SK-MEL-5 (cell line): Measurements from ENCODE around the gene IGSF9B. TPM values are rescaled to one million over a fixed set of nuclear protein-coding genes. Genes with fewer than 3 reads are reported as not detected.

Experiments
- DNase-seq: peaks from one replicate; pipeline ENCODE4 v3.0.0-alpha.2; 2016; ENCODE audit warnings: low read depth, low spot score
- in situ Hi-C: cut with HindIII; loops from 2 replicates; pipeline ENCODE4 v1.10.0; 2016; ENCODE audit warnings: low sequenced_read_pairs, high pct_unique_total_duplicates, low pct_unique_long_range_greater_than_20kb
- total RNA-seq: library from RNA; depleted of rRNA; stranded (reverse); fragments of >200 nt; shearing (Covaris generic); gene quantifications from 2 replicates; pipeline ENCODE4 v1.2.3, GENCODE V29; 2014

IGSF9B gene
- total RNA-seq, 1 experiment from 2014 or later: 0.61 TPM

DNA sequence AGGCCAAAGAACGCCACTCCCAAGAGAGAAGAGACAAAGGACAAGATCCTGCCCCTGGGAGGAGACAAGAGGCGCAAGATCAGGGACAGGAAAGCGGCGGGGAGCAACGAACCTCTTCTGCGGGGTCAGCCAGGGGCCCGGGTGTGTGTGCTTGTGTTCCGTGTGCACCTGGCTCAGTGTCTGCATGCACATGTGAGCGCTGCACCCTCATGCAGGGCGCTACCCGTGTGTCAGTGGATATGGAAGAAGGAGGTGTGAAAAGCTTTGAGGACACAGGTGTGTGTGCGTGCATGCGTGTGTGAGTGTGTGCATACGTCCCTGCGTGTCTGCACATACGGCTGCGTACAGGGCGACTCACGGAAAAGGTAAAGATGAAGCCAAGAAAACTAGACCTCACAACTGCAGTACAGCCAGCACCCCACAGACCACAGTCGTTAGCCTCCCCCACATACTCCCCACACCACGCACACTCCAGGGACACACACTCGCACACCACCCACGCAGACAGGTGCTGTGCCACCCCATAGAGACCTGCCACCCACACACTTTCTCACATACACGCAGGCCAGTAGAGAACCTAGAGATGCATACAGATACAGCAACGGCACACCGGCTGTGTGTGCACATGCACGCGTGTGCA, 11.0 kb upstream of the IGSF9B start:
- DNase-seq: no peak
- in situ Hi-C loops: no loop called here

DNA sequence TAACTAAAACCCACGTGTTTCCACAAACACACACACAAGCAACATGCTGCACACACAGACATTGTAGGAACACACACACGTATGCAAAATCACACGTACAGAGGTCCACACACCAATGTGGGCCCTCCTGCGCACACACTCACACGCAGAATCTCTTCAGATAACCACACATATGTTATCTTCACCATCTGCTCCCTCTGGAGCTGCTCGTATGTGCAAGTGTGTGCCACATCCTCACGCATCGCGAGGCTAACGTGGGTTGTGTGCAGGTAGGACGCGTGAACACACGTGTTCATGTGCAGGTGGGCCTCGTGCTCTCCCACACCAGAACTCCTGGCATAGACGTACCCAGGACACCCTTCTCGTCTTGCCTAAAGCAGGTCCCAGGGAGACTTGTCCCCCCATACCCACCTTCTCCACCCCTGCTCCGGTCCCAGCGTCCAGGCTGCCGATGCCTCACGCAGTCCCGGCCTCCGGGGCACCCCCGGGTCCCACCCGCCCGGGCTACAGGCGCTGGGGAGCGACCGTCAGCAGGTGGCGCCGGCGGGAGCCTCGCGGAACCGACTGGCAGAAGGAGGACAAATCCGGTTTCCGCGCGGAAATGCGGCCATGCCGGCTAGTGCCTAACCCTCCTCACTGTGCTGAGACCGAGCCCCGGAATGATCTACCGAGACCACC, 10.3 kb upstream of the IGSF9B start:
- in situ Hi-C loops: no loop called here
- DNase-seq: peak; percentile 6

DNA sequence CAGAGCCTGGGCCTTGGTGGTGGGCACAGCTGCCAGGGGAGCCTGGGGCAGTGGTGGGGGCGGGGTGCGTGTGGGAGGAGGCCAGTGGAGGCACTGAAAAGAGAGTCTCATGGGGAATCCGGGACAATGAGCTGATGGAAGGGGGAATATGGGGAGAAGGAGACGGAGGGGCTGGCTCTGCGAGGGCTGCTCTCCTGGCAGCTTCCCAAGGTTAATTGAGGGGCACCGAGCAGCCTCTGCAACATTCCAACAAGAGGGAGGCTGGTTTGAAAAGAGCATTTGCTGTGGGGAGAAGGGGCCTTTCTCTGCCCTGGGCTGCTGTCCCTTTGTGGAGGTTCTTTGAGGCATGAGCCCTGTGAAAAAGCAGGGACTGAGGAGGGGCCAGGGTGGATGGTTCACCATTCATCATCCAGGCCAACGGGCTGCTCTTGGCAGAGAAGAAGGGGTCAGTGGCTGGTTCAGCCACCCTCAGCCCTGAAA, 9.4 kb upstream of the IGSF9B start:
- in situ Hi-C loops: no loop called here
- DNase-seq: no peak

DNA sequence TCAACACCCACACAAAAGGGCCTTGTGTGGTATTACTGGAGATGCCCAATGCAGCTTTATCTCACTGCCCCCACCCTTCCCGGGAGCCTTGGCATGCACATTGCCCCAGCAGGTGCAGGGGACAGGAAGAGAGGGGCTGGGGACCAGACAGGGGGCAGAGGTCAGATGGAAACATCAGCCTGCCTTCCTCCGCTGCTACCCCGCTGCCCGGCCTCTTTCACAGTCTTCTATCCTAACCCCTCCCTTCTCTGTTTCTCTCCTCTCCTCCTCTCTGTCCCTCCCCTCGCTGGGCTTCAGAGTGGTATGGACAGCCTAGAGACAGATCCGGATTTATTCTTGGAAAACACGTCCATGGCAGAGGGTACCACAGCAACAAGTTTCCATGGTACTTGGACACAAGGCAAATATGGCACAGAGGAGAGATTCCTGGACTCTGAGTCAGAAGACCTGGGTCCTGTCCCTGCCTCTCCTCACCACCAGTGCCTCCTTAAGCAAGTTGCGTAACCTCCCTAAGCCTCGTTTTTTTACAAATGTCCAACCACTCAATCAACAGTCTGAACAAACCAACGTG, 8.3 kb upstream of the IGSF9B start:
- in situ Hi-C loops: no loop called here
- no peak for DNase-seq

DNA sequence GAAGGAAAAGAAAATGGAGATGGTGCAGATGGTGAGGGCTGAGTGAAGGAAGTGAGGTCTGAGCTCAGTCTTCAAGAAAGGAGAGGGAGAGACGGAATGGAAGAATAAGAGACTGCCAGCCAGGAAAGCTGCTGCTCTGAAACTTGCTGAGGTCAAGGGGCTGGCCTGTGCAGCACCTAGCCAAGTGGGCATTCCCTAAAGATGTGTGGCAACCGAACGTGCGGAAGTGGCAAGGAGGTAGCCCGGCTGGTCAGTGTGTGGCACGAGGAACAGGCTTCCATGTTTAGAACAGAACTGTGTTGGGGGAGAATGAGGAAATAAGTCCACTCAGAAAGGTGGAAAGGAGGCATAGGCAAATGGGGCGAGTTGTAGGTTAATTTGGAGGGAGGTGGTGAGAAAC, 7.6 kb upstream of the IGSF9B start:
- DNase-seq: no peak
- in situ Hi-C loops: no loop called here

DNA sequence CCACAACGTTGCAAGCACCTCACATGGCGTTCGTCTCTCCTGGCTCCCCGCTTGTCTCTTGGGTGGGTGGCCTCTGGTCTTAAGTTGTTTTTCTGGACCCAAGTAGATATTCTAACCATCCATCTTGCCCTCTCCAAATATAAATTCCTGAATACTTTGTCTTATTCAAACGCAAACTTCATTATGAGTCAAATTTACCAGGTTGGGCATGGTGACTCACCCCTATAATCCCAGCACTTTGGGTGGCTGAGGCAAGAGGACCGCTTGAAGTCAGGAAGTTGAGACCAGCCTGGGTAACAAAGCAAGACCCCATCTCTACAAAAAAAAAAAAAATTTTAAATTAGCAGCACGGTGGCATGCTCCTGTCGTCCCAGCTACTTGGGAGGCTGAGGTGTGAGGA, 5.1 kb upstream of the IGSF9B start:
- no peak for DNase-seq
- in situ Hi-C loops: no loop called here

DNA sequence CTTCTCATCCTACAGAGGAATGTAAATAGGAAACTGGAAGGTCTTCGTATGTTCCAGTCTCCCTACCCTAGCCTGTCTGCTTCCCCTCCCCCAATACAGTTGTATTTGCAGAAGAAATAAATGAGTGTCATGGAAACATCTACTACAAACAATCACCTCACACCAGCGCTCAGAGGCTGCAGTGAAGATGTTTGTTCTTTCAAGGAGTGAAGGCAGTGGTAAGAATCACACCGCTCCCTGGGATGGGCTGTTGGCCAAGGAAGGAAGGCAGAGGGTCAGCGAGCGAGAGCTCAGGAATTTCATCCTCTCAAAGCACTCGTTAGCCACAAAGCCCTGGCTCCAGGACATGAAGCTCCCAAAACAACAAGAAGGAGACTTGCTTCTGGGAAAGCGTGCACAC, 1.1 kb upstream of the IGSF9B start:
- in situ Hi-C loops: no loop called here

DNA sequence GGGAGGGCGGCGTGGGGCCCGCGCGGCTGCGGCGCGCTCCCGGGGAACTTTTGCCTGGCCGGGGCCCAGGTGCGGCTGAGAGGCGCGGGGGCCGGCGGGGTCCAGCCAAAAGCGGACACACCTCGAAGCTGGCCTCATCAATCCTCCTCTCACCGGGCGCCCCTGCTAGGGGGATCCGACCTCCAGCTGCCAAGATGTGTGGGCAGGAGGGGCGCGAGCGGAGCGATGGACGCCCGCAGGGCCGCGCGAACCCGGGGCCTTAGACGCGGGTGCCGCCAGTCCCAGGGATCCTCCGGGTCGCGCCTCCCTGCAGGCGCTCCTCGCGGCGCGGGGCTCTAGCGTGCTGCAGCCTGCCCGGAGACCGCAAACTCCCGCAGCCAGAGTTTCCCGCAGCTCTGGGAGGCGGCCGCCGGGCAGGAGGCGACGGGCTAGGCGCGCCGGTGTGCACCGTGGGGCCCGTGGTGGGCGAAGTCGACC, 785 bp downstream of the IGSF9B start:
- no peak for DNase-seq
- in situ Hi-C loops: no loop called here

More for the DNA sequence above, 1.1 kb upstream of the IGSF9B start:
- DNase-seq: no peak

DNA sequence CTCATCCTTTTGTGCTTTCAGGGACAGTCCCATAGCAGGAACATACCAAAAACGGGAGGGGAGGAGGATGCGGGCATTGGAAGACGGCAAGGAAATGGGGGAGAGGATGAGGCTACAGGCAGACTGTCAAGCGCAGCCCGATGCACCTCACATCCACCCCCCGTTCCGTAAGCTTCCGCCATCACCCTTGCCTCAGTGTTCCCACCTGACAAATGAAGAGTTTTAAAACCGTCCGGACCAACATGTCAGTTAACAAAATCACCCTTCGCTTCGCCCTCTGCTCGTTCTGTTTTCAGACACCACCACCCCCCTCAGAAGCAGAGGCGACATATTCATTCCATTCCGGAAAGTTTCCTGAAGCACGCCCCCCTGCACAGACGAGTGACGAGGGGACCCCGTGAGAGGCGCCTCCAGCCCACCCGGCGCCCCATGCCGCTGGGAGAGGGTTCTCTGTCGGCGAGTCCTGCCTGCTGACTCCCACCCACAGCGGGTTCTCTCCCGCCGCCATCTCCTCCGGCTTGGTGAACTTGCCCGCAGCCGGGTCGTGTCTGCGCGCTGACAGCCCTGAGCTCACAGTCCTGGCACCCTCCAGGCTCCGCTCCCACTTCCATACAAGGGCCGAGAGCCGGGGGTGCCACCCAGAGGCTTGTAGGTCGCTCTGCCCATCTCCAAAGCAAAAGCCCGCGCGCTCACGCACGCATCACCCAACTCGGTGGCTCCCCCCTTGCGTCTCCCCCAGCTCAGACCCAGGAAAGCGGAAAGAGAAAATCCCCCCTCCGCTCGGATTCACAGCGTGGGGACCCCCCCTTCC, 1.5 kb downstream of the IGSF9B start:
- no peak for DNase-seq
- in situ Hi-C loops: no loop called here

DNA sequence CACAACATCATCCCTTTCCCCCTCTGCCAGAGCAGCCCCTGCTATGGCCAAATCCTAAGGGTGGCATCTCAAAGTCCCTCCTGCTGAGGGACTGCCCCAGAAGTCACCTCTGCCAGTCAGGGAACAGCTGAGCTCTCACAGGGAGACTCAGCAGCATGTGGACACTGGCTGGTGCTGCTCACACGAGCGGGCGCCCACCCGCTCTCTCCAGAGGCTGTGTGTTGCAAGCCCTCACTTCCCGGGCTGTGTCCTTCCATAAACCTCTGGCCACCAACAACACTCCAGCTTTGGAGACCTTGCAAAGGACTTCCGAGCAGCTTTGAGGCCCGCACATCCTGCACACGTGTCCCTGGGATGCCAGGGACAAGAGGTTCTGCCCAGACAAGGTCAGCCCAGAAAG, 2.8 kb downstream of the IGSF9B start:
- in situ Hi-C loops: no loop called here
- no peak for DNase-seq

DNA sequence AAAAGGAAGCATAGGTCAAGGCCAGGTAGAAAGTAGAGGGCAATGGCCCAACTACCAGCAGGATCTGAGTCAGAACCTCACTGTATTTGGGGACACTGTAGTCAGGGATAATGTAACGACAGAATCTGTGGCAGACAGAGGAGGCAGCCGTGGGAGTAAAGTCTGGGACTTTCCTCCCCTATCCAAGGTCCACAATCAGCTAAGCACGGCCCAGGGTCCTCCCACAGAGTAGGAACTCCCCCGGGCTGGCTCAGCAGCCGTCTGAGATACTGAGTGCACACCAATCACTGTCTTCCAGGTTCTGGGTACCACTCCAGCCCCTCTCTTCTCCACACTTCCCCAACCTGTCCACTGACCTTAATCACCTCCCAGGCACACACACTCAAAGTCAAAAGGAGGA, 3.2 kb downstream of the IGSF9B start:
- in situ Hi-C loops: no loop called here
- DNase-seq: no peak

DNA sequence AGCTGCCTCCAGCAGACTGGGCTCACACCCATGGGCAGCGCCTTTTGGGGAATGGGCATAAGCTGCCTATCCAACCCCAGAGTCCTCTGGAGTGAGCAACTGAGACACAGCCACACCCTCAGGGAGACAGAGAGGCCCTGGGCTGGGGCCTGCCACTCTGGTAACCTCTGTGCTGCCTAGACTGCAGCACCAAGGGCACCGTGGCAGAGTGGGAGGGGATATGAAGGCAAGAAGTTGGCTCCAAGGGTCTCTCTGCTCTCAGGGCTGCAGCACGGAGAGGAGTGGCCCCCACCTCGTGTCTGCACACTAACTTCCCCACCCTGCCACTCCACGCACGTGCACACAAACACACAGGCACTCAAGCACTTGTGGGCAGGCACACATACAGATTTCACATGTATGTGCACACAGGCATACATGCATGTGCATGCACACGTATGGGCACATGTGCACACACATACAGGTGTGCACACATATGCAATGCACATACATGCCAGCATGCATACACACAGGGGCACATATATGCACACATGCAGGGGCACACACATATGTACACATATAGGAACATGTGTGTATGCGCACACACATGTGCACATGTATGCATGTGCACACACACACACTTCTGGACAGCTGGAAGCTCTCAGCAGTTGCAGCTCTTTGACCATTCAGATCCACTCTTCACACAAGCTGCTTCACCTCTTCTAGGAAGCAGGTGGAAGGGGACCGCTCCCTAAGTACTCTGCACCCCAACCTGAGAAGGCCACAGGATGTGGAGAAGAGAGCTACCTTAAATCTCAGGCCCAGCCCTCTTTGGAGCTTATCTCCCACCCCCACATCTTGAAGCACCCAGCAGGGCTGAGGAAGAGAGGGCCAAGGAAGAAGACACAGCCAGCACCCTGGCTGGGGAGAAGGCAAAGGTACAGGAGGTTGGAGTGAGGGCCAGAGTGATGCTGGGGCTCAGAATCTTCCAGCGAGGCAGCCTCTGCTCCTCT, 4.3 kb downstream of the IGSF9B start:
- no peak for DNase-seq
- in situ Hi-C loops: no loop called here

DNA sequence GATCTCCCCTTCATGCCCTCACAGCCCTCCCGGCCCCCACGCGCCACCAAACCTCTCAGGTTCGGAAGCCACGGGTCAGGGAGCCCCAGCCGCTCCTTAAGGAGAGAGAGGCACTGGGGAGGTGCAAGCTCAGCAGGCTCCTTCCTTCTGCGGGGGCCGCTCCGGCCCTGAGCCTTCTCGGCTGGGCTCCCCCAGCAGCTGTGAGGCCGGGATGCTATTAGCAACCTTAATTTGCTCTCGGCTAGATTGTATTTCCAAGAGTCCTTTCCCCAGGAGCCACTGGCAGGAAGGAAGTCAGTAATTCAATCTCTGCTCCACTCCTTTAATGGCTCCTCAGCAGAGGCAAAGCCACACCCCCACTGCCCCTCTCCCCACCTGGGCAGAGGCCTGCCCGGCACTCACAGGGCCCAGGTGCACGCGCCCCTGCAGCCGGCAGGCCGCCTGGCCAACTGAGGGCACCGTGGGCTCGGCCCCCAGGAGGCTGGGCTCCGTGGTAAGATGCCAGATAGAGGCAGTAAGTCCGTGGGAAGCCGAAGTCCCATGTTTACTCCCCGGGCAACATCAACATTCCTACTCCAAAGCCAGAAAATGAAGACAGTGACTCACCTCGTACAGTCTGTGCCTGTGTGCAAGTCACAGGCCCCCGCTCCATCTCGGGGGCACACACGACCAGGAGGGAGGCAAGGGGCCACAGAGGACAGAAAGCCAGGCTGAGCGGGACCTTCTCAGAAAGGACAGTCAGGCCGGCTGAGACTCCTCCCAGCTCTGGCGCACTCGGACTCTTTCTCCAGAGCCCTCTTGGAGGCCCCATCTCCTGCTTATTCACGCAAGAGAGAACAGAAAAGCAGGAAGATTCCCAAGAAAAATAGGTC, 5.2 kb downstream of the IGSF9B start:
- no peak for DNase-seq
- in situ Hi-C loops: no loop called here

DNA sequence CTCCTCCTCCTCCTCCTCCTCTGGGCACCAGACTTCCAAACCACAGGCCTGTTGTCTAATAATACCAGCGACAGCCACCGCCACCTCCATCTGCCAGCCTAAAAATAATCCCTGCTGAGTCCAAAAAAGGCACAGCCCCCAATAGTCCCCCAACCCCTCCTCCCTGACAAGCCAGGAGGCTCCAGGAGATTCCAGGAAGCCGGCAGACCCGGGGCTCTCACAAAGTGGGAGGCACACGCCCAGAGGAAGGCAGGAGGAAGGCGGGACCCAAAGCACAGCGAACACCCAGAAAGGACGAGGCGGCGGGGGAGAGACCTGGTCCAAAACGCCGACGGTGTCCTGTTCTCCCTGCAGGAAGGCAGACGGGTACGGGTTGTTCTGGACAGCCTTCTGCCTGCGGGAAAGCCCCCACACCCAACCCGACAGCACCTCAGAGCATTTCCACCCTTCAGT, 5.9 kb downstream of the IGSF9B start:
- DNase-seq: no peak
- in situ Hi-C loops: no loop called here

DNA sequence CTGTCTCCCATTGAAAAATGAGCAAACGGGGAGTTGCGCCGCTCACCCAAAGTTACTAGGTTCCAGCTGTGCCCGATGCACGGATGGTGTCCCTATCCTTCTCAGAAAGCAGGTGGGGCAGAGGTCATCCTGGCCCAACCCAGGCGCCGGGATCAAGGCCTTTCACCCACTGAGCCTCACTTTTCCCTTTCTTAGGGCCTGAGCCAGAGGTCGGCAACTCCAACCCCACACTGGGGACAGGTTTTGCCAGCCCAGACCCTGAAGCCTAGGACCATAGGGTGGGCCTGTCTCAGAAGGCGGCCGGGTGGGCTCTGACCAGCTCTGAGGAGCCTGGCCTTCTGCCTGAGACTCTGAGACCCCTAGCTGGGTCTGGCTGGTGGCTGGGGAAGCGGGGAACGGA, 6.3 kb downstream of the IGSF9B start:
- in situ Hi-C loops: no loop called here
- DNase-seq: no peak

DNA sequence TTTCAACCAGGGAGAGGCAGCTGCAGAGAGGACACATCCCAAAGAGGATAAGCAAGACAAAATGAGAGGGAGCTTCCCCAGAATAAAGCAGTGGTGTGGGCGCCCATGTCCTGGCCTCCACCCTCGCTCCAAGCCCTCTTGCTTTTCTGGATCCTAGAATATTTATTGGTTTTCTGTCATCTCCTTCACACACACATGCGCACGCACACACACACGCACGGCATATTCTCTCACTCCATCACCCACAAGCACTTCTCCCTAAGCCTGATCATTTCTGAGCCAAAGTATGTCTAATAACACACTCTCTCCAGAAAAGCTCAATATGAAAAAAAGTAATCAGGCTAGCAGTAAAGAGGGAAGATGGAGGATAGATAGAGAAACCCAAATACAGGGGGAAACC, 7.6 kb downstream of the IGSF9B start:
- DNase-seq: no peak
- in situ Hi-C loops: no loop called here
